NB4 (cell line): ENCODE measurements around the gene FLOT1.

ENCODE experiments used
- DNase-seq: peaks from one replicate; pipeline ENCODE4 v3.0.0; 2010; ENCODE audit warnings: low read depth
- H3K4me3 ChIP-seq: one replicate; pipeline ENCODE4 v1.5.1; 2011; ENCODE audit warnings: mild to moderate bottlenecking, low read depth, low read length, moderate library complexity
- MYC ChIP-seq: IDR thresholded peaks from 2 replicates; pipeline ENCODE4 v1.6.1; 2011; ENCODE audit warnings: low read depth, low read length
- POLR2A ChIP-seq: IDR thresholded peaks from 2 replicates; pipeline ENCODE4 v1.6.1; 2011; ENCODE audit warnings: mild to moderate bottlenecking; ENCODE audit not compliant: insufficient read length; ENCODE audit errors: extremely low read depth
- TF ChIP-seq, protein P1 (sequence below): IDR thresholded peaks from one replicate; pipeline ENCODE4 v1.5.1; 2012; ENCODE audit warnings: low read depth, low read length
- TF ChIP-seq, protein P2 (sequence below): IDR thresholded peaks from 2 replicates; pipeline ENCODE4 v1.6.1; 2011; ENCODE audit warnings: low read depth, low read length

FLOT1 gene, protein sequence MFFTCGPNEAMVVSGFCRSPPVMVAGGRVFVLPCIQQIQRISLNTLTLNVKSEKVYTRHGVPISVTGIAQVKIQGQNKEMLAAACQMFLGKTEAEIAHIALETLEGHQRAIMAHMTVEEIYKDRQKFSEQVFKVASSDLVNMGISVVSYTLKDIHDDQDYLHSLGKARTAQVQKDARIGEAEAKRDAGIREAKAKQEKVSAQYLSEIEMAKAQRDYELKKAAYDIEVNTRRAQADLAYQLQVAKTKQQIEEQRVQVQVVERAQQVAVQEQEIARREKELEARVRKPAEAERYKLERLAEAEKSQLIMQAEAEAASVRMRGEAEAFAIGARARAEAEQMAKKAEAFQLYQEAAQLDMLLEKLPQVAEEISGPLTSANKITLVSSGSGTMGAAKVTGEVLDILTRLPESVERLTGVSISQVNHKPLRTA

DNA sequence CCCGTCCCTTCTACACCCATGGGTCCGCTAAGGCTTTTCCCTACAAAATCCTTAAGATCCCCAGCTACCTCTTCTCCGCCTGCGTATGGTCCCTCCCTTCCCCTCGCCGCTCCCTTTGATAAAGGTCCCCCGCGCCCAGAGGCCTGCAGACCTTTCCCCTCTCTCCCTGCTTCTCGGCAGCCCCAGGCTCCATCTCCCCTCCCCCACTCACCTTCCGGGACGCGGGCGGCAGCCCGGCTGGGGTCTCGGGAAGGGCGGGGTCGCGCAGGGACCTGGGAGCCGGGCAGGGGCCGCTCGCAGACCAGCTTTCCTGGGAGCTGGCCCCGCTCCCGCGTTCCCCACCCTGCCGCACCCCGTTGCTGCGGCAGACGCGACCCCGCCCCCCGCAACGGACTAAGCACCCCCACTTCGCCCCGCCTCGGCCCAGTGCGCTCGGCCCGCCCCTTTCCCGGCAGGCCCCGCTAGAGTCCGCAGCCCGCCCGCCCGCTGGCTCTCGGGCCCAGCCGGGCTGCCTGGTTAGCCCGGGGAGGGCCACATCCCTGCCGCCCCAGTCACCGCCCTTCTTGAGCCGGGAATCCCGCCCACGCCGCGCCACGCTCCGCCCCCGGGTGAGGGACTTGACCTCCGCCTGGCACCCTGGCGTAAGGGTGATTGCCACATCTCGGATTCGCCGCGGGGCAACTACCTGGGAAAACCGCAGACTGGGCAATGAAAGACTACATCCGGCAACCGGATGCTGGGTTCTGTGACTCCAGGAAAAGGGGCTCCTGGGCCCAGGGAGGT lies at the start of gene FLOT1:
Gene FLOT1 (minus strand): TSS at position 372 of the 783 bp plus-strand sequence. CDS start 498 bp downstream, outside the sequence.
- TF ChIP-seq MYC (peak; percentile 19; the same call in 1 of the 2 replicates), POLR2A (no peak)
- TF ChIP-seq, protein P1, sequence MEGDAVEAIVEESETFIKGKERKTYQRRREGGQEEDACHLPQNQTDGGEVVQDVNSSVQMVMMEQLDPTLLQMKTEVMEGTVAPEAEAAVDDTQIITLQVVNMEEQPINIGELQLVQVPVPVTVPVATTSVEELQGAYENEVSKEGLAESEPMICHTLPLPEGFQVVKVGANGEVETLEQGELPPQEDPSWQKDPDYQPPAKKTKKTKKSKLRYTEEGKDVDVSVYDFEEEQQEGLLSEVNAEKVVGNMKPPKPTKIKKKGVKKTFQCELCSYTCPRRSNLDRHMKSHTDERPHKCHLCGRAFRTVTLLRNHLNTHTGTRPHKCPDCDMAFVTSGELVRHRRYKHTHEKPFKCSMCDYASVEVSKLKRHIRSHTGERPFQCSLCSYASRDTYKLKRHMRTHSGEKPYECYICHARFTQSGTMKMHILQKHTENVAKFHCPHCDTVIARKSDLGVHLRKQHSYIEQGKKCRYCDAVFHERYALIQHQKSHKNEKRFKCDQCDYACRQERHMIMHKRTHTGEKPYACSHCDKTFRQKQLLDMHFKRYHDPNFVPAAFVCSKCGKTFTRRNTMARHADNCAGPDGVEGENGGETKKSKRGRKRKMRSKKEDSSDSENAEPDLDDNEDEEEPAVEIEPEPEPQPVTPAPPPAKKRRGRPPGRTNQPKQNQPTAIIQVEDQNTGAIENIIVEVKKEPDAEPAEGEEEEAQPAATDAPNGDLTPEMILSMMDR = no peak
- TF ChIP-seq, protein P2, sequence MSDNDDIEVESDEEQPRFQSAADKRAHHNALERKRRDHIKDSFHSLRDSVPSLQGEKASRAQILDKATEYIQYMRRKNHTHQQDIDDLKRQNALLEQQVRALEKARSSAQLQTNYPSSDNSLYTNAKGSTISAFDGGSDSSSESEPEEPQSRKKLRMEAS = peak; percentile 58
- peak; percentile 100 for DNase-seq
- H3K4me3 ChIP-seq = peak within 1 kb of the TSS; percentile 86

DNA sequence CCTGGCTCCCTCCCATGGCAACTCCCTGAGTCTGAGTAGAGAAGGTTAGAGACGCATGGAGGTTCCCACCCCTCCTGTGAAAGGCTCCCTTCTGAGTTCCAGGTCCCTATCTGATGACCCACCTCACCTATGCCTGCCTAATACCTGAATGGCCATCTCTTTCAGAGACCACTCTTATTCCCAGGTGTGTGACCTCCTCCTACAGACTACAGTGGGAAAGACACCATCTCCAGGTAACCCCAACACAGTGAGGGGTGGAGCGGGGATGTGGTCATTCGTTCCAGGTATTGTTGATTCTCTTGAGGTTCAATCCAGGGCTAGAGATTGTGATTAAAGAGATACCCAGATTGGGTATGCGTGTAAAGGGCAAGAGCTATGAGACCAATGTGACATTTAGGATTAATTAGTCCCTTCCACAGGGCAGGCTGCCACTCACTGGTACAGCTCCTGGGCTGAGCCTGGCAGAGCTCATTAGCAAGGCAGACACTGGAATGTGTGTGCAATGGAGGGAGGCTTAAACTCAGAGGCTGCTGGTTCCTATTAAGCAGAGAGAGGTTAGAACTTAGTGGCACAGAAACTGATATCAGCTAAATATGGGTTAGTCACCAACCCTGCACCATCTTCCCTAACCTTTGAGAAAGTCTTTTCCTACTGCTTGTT lies 48.4 kb upstream of the FLOT1 start:
- no peak for TF ChIP-seq MYC
- TF ChIP-seq, protein P1 = no peak
- no peak for TF ChIP-seq POLR2A
- TF ChIP-seq, protein P2 = no peak
- no peak overlapping the region for H3K4me3 ChIP-seq
- no peak for DNase-seq

DNA sequence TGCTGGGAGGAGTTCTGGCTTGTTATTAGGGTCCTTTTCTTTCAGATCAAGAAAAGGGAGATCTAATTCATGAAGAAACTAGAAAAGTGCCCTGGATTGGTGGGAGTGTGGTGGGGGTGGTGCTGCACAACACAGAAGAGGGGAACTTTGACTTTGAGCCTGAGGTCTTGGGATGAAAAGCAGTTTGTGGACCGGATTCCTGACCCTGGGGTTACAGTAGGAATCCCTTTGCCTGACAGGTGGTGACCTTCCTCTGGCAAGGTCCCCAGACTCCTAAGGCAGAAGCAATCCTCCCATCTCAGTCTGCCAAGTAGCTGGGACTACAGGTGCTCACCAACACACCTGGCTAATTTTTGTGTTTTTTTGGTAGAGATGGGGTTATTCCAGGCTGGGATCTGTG lies 47.1 kb upstream of the FLOT1 start:
- no peak for DNase-seq
- no peak overlapping the region for H3K4me3 ChIP-seq
- TF ChIP-seq, protein P1 = no peak
- TF ChIP-seq, protein P2 = no peak
- TF ChIP-seq POLR2A (no peak), MYC (no peak)

DNA sequence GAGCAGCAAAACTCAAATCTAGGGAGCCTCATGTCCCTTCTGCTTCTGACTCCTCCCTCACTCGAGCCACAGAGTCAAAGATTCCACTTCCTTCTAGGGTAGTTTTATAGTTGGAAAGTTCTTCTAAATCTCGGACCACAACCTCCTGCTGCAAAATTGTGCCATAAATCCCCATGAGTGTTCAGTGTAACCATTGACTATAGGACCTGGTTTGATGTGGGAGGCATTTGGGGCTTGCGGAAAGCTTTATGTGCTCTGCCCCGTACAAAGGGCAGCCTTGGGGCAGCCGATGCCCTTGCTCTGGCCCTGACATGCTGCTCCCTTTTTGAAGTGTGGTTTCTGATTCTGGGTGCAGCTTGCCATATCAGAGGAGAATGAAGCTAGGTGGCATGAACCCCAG lies 45.5 kb upstream of the FLOT1 start:
- TF ChIP-seq MYC (peak; percentile 64), POLR2A (no peak)
- TF ChIP-seq, protein P1 = no peak
- TF ChIP-seq, protein P2 = no peak
- DNase-seq = peak; percentile 92

DNA sequence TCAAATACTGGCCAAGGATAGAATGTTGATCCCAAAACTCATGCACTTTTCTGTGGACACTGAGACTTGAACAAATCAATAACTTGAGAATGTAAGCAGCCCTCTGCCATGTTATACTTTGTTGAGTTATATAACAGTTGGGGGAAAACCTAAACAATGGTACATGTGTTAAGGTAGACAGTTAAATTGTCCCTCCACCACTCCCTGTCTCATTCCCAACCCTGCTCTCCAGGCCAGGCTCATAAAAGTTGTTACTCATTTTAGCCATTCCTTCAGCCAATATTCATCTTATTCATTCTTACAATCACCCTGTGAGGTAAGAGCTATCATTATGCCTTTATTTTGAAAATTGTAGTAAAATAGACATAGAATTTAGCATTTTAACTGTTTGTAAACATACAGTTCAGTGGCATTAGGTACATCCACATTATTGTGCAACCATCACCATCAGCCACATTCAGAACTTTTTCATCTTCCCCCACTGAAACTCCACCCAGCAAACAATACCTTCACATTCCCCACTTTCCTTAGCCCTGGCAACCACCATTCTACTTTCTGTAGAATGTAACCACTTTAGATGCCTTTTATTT lies 40.0 kb upstream of the FLOT1 start:
- DNase-seq = no peak
- no peak for TF ChIP-seq POLR2A
- TF ChIP-seq, protein P1 = no peak
- no peak overlapping the region for H3K4me3 ChIP-seq

More for the DNA sequence above, 45.5 kb upstream of the FLOT1 start:
- H3K4me3 ChIP-seq = no peak overlapping the region
